Glutamatergic neuron (in vitro differentiated cells): ENCODE data around the gene DENND4B. TPM values are rescaled to one million over a fixed set of nuclear protein-coding genes. Genes with fewer than 3 reads are reported as not detected.

Source experiments
- DNase-seq: peaks from one replicate; pipeline ENCODE4 v3.0.0; 2022
- H3K27ac Mint-ChIP-seq: one replicate; pipeline ENCODE4 v1.8.0; 2020; ENCODE audit warnings: mild to moderate bottlenecking, mixed read lengths, inconsistent platforms; ENCODE audit not compliant: unreplicated experiment
- H3K27me3 Mint-ChIP-seq: one replicate; pipeline ENCODE4 v1.8.0; 2020; ENCODE audit warnings: mild to moderate bottlenecking, moderate library complexity, mixed read lengths, inconsistent platforms; ENCODE audit not compliant: unreplicated experiment
- H3K36me3 Mint-ChIP-seq: one replicate; pipeline ENCODE4 v1.8.0; 2020; ENCODE audit warnings: mild to moderate bottlenecking, mixed read lengths, inconsistent platforms; ENCODE audit not compliant: unreplicated experiment
- H3K4me1 Mint-ChIP-seq: one replicate; pipeline ENCODE4 v1.8.0; 2020; ENCODE audit warnings: mild to moderate bottlenecking, low read depth, mixed read lengths, inconsistent platforms; ENCODE audit not compliant: unreplicated experiment
- H3K4me3 Mint-ChIP-seq: one replicate; pipeline ENCODE4 v1.8.0; 2020; ENCODE audit warnings: mild to moderate bottlenecking, mixed read lengths, inconsistent platforms; ENCODE audit not compliant: unreplicated experiment
- H3K9me3 Mint-ChIP-seq: one replicate; pipeline ENCODE4 v1.8.0; 2020; ENCODE audit warnings: mild to moderate bottlenecking, moderate library complexity, mixed read lengths, inconsistent platforms; ENCODE audit not compliant: unreplicated experiment
- total RNA-seq: library from RNA; stranded (reverse); fragmentation: NEBNext Ultra II Directional; extraction: Animal tissue kit (Norgen Biotek cat#: 25700); gene quantifications from one replicate; pipeline ENCODE4 v1.2.1, GENCODE V29; 2021; ENCODE audit not compliant: unreplicated experiment
- TF ChIP-seq, protein P1 (sequence below): fragments of 200-600 bp; sonication (generic); IDR thresholded peaks from one replicate; pipeline ENCODE4 v1.5.0; 2021; ENCODE audit not compliant: partially characterized antibody, unreplicated experiment

Gene DENND4B
- total RNA-seq, 1 donor from 2014 or later: 72.9 TPM

DNA sequence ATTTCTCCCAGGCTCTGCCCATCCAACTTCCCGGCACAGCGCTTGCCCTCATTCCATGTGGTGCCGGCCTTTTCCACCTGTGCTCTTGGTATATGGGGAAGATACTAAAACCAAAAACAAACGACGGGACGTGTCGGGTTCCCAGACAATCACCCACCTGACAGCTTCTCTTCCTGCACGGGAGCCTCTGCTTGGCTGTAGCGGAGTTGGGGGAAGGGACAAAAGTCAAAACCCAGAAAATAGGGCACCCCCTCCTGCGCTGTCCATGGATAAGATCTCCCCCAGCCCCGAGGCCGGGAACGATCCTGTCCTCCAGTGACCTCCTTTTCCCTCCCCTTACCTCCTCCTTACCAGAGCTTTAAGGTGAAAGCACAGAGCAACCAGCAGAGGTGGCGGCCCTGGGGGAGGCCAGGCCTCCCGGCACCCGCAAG, 30.3 kb upstream of the DENND4B start:
- no peaks in the 10 kb centered on the region for H3K4me1 Mint-ChIP-seq
- no peak for DNase-seq
- H3K9me3 Mint-ChIP-seq: no peaks in the 10 kb centered on the region
- H3K27me3 Mint-ChIP-seq: peaks cover 5% of the 10 kb centered on the region
- H3K27ac Mint-ChIP-seq: peak overlapping the region; percentile 86
- TF ChIP-seq, protein P1, sequence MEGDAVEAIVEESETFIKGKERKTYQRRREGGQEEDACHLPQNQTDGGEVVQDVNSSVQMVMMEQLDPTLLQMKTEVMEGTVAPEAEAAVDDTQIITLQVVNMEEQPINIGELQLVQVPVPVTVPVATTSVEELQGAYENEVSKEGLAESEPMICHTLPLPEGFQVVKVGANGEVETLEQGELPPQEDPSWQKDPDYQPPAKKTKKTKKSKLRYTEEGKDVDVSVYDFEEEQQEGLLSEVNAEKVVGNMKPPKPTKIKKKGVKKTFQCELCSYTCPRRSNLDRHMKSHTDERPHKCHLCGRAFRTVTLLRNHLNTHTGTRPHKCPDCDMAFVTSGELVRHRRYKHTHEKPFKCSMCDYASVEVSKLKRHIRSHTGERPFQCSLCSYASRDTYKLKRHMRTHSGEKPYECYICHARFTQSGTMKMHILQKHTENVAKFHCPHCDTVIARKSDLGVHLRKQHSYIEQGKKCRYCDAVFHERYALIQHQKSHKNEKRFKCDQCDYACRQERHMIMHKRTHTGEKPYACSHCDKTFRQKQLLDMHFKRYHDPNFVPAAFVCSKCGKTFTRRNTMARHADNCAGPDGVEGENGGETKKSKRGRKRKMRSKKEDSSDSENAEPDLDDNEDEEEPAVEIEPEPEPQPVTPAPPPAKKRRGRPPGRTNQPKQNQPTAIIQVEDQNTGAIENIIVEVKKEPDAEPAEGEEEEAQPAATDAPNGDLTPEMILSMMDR: no peak
- no peaks in the 10 kb centered on the region for H3K36me3 Mint-ChIP-seq
- H3K4me3 Mint-ChIP-seq: peak overlapping the region; percentile 86

DNA sequence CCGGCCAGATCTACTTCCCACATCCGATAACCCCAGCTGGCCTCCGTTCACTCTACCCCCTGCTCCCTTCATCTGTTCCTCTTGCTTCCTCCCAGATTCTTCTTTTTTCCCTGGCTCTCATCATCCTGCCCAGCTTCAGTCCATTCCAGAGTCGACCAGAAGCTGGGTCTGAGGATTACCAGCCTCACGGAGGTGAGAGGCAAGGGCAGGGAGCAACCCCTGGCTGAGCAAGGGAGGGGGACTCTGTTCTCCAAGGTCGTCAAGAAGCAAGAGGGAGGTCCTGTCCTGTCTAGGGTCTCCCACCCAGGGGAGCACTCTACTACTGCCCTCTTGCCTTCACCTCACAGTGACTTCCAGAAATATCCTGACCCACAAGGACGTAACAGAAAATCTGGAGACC, 27.0 kb upstream of the DENND4B start:
- no peaks in the 10 kb centered on the region for H3K36me3 Mint-ChIP-seq
- H3K9me3 Mint-ChIP-seq: no peaks in the 10 kb centered on the region
- H3K27ac Mint-ChIP-seq: no peak overlapping the region
- peaks cover 5% of the 10 kb centered on the region for H3K27me3 Mint-ChIP-seq
- no peak overlapping the region for H3K4me3 Mint-ChIP-seq
- DNase-seq: no peak
- peaks cover 1% of the 10 kb centered on the region for H3K4me1 Mint-ChIP-seq
- TF ChIP-seq, protein P1: no peak

DNA sequence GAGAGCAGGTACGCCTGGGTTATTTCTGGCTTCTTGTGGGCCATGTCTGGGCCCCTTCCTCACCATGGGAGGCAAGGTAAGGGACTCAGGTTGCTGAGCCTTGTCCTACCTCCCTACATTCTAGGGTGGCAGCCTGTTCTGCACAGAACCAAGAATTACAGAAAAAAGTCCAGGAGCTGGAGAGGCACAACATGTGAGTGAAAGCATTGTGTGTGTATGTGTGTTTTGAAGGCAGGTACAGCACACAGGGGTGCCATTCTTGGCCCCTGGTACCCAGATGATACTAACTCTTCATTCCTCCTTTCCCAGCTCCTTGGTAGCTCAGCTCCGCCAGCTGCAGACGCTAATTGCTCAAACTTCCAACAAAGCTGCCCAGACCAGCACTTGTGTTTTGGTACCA, 26.6 kb upstream of the DENND4B start:
- Mint-ChIP-seq H3K4me1 (peaks cover 5% of the 10 kb centered on the region), H3K36me3 (no peaks in the 10 kb centered on the region), H3K27me3 (peaks cover 4% of the 10 kb centered on the region), H3K27ac (no peak overlapping the region), H3K4me3 (no peak overlapping the region), H3K9me3 (no peaks in the 10 kb centered on the region)
- DNase-seq: no peak
- TF ChIP-seq, protein P1: no peak

DNA sequence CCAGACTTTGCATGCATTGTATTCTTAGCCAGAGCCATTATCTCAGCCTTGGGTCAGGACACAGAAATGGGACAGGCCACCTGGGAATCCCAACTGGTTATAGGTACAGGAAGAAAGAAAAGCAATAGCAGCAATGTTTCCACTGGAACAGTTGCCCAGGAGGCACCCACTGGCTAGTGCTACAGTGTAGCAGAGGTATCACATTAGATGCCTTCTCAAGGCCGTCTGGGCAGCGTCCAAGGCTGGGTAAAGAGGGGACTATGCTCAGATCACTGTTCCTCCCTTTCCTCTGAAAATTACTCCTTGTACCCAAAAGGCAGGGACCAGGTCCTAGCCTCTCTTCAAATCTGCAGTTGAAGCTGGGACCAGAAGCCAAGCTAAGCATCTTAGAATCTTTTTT, 23.8 kb upstream of the DENND4B start:
- no peak for DNase-seq
- no peaks in the 10 kb centered on the region for H3K36me3 Mint-ChIP-seq
- TF ChIP-seq, protein P1: no peak
- H3K27ac Mint-ChIP-seq: no peak overlapping the region
- H3K4me3 Mint-ChIP-seq: no peak overlapping the region
- peaks cover 9% of the 10 kb centered on the region for H3K9me3 Mint-ChIP-seq
- peaks cover 13% of the 10 kb centered on the region for H3K27me3 Mint-ChIP-seq
- H3K4me1 Mint-ChIP-seq: peaks cover 15% of the 10 kb centered on the region

GRCh38 chr1:153968972-153969371, 22.5 kb upstream of the DENND4B start:
- H3K27me3 Mint-ChIP-seq: peaks cover 13% of the 10 kb centered on the region
- peaks cover 9% of the 10 kb centered on the region for H3K9me3 Mint-ChIP-seq
- H3K36me3 Mint-ChIP-seq: no peaks in the 10 kb centered on the region
- H3K27ac Mint-ChIP-seq: no peak overlapping the region
- H3K4me1 Mint-ChIP-seq: peaks cover 15% of the 10 kb centered on the region
- TF ChIP-seq, protein P1: no peak
- DNase-seq: no peak
- peak overlapping the region; percentile 97 for H3K4me3 Mint-ChIP-seq
